ENCODE measurements around the gene SIK3. TPM values are rescaled to one million over a fixed set of nuclear protein-coding genes. Genes with fewer than 3 reads are reported as not detected.

The SIK3 gene
- total RNA-seq, 2 donors from 2014 or later = 26.2 to 77.6 TPM

- no peaks in the 10 kb centered on the region for H3K9me3 ChIP-seq
- H3K36me3 ChIP-seq = no peaks in the 10 kb centered on the region
- WGBS = 70% methylated on average over 3 of the region's 3 CpGs
- no peak overlapping the region for H3K27ac ChIP-seq
- no peaks in the 10 kb centered on the region for H3K4me1 ChIP-seq (replicated peaks)
- no peak overlapping the region for H3K4me3 ChIP-seq
- TF ChIP-seq POLR2AphosphoS5 (IDR thresholded peaks at IDR 0.05) (no peak), POLR2A (IDR thresholded peaks at IDR 0.05) (no peak), CTCF (IDR thresholded peaks at IDR 0.05) (no peak)
- intact Hi-C loops (cut with DNase I) = no loop called here
- H3K27me3 ChIP-seq (replicated peaks; ENCODE audit: insufficient read depth) = no peaks in the 10 kb centered on the region
- no peak for DNase-seq (ENCODE audit: low spot score)
Measured at GRCh38 chr11:116901211-116901610, 197.0 kb downstream of the SIK3 start.

GRCh38 chr11:116896211-116896610 lies 202.0 kb downstream of the SIK3 start:
- no peak for DNase-seq (ENCODE audit: low spot score)
- H3K4me3 ChIP-seq = no peak overlapping the region
- 95% methylated on average over 8 of the region's 8 CpGs for WGBS

GRCh38 chr11:116895048-116895757 lies 203.0 kb downstream of the SIK3 start:
- TF ChIP-seq POLR2A (IDR thresholded peaks at IDR 0.05) = no peak
- TF ChIP-seq CTCF (IDR thresholded peaks at IDR 0.05) = peak in 1 of 4 experiments; percentile 30
- Histone ChIP-seq H3K27me3 (replicated peaks; ENCODE audit: insufficient read depth) (no peaks in the 10 kb centered on the region), H3K9me3 (no peaks in the 10 kb centered on the region), H3K4me3 (no peak overlapping the region), H3K36me3 (no peaks in the 10 kb centered on the region), H3K27ac (no peak overlapping the region), H3K4me1 (replicated peaks) (no peaks in the 10 kb centered on the region)
- intact Hi-C loops (cut with DNase I) = no loop called here
- 64% methylated on average over 11 of the region's 11 CpGs for WGBS
- no peak for DNase-seq (ENCODE audit: low spot score)

More at GRCh38 chr11:116896211-116896610, 202.0 kb downstream of the SIK3 start:
- Histone ChIP-seq H3K27ac (no peak overlapping the region), H3K4me1 (replicated peaks) (no peaks in the 10 kb centered on the region), H3K36me3 (no peaks in the 10 kb centered on the region), H3K27me3 (replicated peaks; ENCODE audit: insufficient read depth) (no peaks in the 10 kb centered on the region), H3K9me3 (no peaks in the 10 kb centered on the region)
- TF ChIP-seq POLR2A (IDR thresholded peaks at IDR 0.05) (no peak), POLR2AphosphoS5 (IDR thresholded peaks at IDR 0.05) (no peak), CTCF (IDR thresholded peaks at IDR 0.05) (no peak)
- intact Hi-C loops (cut with DNase I) = no loop called here

- no peak for DNase-seq (ENCODE audit: low spot score)
- no peaks in the 10 kb centered on the region for H3K4me1 ChIP-seq (replicated peaks)
- no peaks in the 10 kb centered on the region for H3K9me3 ChIP-seq
- H3K27me3 ChIP-seq (replicated peaks; ENCODE audit: insufficient read depth) = no peaks in the 10 kb centered on the region
- H3K27ac ChIP-seq = no peak overlapping the region
- H3K36me3 ChIP-seq = no peaks in the 10 kb centered on the region
- H3K4me3 ChIP-seq = no peak overlapping the region
- intact Hi-C loops (cut with DNase I) = no loop called here
- TF ChIP-seq CTCF (IDR thresholded peaks at IDR 0.05) (no peak), POLR2A (IDR thresholded peaks at IDR 0.05) (no peak), POLR2AphosphoS5 (IDR thresholded peaks at IDR 0.05) (no peak)
- 64% methylated on average over 2 of the region's 2 CpGs for WGBS
Measured at GRCh38 chr11:116893906-116894305, 204.3 kb downstream of the SIK3 start.

GRCh38 chr11:116893437-116893836 lies 204.8 kb downstream of the SIK3 start:
- H3K27ac ChIP-seq = no peak overlapping the region
- H3K9me3 ChIP-seq = no peaks in the 10 kb centered on the region
- TF ChIP-seq POLR2AphosphoS5 (IDR thresholded peaks at IDR 0.05) (no peak), CTCF (IDR thresholded peaks at IDR 0.05) (no peak), POLR2A (IDR thresholded peaks at IDR 0.05) (no peak)
- no peak overlapping the region for H3K4me3 ChIP-seq
- intact Hi-C loops (cut with DNase I) = no loop called here
- WGBS = 87% methylated on average over 3 of the region's 3 CpGs
- H3K27me3 ChIP-seq (replicated peaks; ENCODE audit: insufficient read depth) = no peaks in the 10 kb centered on the region
- H3K36me3 ChIP-seq = no peaks in the 10 kb centered on the region
- DNase-seq (ENCODE audit: low spot score) = no peak
- no peaks in the 10 kb centered on the region for H3K4me1 ChIP-seq (replicated peaks)

All from prostate gland (tissue), 2 donors.